Endothelial cell of umbilical vein (primary cell): ENCODE results near the gene AGMO.

Experiments
- EZH2 ChIP-seq: IDR thresholded peaks from 2 replicates; pipeline ENCODE4 v1.6.1; 2012; ENCODE audit warnings: borderline replicate concordance, low read depth, mild to moderate bottlenecking, moderate library complexity, low read length, inconsistent platforms; ENCODE audit not compliant: severe bottlenecking
- MAX ChIP-seq: IDR thresholded peaks from 2 replicates; pipeline ENCODE4 v1.6.1; 2011; ENCODE audit not compliant: insufficient read depth, insufficient read length
- POLR2A ChIP-seq: IDR thresholded peaks from 2 replicates; pipeline ENCODE4 v1.6.1; 2012; ENCODE audit warnings: low read depth, mild to moderate bottlenecking, control low read depth, low read length
- POLR2AphosphoS5 ChIP-seq: IDR thresholded peaks from 2 replicates; pipeline ENCODE4 v1.6.1; 2012; ENCODE audit warnings: low read depth, mild to moderate bottlenecking, control low read depth, low read length, moderate library complexity; ENCODE audit not compliant: insufficient read depth
- TF ChIP-seq, protein P1 (sequence below), 2 donors: IDR thresholded peaks; 1 replicate in 1 of 2; 2 replicates in 1 of 2; pipeline ENCODE4 v1.5.1; 2011; ENCODE audit warnings: low read length in 2 of 2, mild to moderate bottlenecking in 2 of 2, moderate library complexity in 2 of 2, control low read depth in 1 of 2, inconsistent platforms in 1 of 2, low read depth in 1 of 2; ENCODE audit not compliant: insufficient read depth in 1 of 2; ENCODE audit errors: extremely low read depth in 1 of 2

GRCh38 chr7:15284396-15284795, 277.4 kb downstream of the AGMO start:
- TF ChIP-seq, protein P1, sequence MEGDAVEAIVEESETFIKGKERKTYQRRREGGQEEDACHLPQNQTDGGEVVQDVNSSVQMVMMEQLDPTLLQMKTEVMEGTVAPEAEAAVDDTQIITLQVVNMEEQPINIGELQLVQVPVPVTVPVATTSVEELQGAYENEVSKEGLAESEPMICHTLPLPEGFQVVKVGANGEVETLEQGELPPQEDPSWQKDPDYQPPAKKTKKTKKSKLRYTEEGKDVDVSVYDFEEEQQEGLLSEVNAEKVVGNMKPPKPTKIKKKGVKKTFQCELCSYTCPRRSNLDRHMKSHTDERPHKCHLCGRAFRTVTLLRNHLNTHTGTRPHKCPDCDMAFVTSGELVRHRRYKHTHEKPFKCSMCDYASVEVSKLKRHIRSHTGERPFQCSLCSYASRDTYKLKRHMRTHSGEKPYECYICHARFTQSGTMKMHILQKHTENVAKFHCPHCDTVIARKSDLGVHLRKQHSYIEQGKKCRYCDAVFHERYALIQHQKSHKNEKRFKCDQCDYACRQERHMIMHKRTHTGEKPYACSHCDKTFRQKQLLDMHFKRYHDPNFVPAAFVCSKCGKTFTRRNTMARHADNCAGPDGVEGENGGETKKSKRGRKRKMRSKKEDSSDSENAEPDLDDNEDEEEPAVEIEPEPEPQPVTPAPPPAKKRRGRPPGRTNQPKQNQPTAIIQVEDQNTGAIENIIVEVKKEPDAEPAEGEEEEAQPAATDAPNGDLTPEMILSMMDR (IDR thresholded peaks at IDR 0.05; ENCODE audit: extremely low read depth in 1 of 2, insufficient read depth in 1 of 2, low read depth in 1 of 2, low read length in 2 of 2) = no peak
- TF ChIP-seq POLR2AphosphoS5 = no peak
- TF ChIP-seq POLR2A = no peak
- no peak for TF ChIP-seq MAX
- TF ChIP-seq EZH2 = no peak
